ENCODE measurements around the gene CILP.

DNA sequence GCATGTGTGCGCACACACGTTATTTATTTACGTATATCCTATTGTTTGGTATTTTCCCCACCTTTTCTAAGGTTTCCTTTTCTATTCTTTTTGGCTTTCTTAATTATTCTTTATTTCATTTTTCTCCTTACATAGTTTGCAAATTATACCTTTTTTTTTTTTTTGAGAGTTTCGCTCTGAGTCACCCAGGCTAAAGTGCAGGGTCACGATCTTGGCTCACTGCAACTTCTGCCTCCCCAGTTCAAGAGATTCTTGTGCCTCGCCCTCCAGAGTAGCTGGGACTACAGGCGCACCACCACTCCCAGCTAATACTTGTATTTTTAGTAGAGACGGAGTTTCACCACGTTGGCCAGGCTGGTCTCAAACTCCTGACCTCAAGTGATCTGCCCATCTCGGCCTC is 20.0 kb upstream of the CILP start:
- TF ChIP-seq, protein P1, sequence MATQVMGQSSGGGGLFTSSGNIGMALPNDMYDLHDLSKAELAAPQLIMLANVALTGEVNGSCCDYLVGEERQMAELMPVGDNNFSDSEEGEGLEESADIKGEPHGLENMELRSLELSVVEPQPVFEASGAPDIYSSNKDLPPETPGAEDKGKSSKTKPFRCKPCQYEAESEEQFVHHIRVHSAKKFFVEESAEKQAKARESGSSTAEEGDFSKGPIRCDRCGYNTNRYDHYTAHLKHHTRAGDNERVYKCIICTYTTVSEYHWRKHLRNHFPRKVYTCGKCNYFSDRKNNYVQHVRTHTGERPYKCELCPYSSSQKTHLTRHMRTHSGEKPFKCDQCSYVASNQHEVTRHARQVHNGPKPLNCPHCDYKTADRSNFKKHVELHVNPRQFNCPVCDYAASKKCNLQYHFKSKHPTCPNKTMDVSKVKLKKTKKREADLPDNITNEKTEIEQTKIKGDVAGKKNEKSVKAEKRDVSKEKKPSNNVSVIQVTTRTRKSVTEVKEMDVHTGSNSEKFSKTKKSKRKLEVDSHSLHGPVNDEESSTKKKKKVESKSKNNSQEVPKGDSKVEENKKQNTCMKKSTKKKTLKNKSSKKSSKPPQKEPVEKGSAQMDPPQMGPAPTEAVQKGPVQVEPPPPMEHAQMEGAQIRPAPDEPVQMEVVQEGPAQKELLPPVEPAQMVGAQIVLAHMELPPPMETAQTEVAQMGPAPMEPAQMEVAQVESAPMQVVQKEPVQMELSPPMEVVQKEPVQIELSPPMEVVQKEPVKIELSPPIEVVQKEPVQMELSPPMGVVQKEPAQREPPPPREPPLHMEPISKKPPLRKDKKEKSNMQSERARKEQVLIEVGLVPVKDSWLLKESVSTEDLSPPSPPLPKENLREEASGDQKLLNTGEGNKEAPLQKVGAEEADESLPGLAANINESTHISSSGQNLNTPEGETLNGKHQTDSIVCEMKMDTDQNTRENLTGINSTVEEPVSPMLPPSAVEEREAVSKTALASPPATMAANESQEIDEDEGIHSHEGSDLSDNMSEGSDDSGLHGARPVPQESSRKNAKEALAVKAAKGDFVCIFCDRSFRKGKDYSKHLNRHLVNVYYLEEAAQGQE (IDR thresholded peaks at IDR 0.05; ENCODE audit: insufficient replicate concordance, low read depth) = no peak
- TF ChIP-seq, protein P2, sequence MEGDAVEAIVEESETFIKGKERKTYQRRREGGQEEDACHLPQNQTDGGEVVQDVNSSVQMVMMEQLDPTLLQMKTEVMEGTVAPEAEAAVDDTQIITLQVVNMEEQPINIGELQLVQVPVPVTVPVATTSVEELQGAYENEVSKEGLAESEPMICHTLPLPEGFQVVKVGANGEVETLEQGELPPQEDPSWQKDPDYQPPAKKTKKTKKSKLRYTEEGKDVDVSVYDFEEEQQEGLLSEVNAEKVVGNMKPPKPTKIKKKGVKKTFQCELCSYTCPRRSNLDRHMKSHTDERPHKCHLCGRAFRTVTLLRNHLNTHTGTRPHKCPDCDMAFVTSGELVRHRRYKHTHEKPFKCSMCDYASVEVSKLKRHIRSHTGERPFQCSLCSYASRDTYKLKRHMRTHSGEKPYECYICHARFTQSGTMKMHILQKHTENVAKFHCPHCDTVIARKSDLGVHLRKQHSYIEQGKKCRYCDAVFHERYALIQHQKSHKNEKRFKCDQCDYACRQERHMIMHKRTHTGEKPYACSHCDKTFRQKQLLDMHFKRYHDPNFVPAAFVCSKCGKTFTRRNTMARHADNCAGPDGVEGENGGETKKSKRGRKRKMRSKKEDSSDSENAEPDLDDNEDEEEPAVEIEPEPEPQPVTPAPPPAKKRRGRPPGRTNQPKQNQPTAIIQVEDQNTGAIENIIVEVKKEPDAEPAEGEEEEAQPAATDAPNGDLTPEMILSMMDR (IDR thresholded peaks at IDR 0.05; ENCODE audit: insufficient read depth, low read length) = no peak
